BLaER1 (cell line): Measurements from ENCODE around the gene E2F4.

Experiments used
- H3K27ac ChIP-seq: shearing (Covaris generic); formaldehyde crosslinking; 2 replicates; pipeline ENCODE4 v1.8.1; 2022
- H3K27me3 ChIP-seq: shearing (Covaris generic); formaldehyde crosslinking; 2 replicates; pipeline ENCODE4 v1.8.1; 2022
- H3K36me3 ChIP-seq: shearing (Covaris generic); formaldehyde crosslinking; 2 replicates; pipeline ENCODE4 v1.8.1; 2022
- H3K4me1 ChIP-seq: shearing (Covaris generic); formaldehyde crosslinking; 2 replicates; pipeline ENCODE4 v1.8.1; 2022
- H3K4me2 ChIP-seq: shearing (Covaris generic); formaldehyde crosslinking; 2 replicates; pipeline ENCODE4 v1.8.1; 2022
- H3K4me3 ChIP-seq: shearing (Covaris generic); formaldehyde crosslinking; 2 replicates; pipeline ENCODE4 v1.8.1; 2022
- H3K9ac ChIP-seq: shearing (Covaris generic); formaldehyde crosslinking; 2 replicates; pipeline ENCODE4 v1.8.1; 2022
- H3K9me3 ChIP-seq: shearing (Covaris generic); formaldehyde crosslinking; 2 replicates; pipeline ENCODE4 v1.8.1; 2022
- H4K20me1 ChIP-seq: shearing (Covaris generic); formaldehyde crosslinking; 2 replicates; pipeline ENCODE4 v1.8.1; 2022
- Cebpa-rat ChIP-seq: shearing (Covaris generic); IDR thresholded peaks from 2 replicates; pipeline ENCODE4 v1.8.1; 2022

E2F4 gene

GRCh38 chr16:67188798-67189197 is 3.2 kb upstream of the E2F4 start:
- peaks cover 23% of the 10 kb centered on the region for H3K27me3 ChIP-seq
- H3K9ac ChIP-seq: no peak overlapping the region
- no peaks in the 10 kb centered on the region for H3K9me3 ChIP-seq
- H4K20me1 ChIP-seq: peaks cover 28% of the 10 kb centered on the region
- H3K4me3 ChIP-seq: no peak overlapping the region
- peaks cover 9% of the 10 kb centered on the region for H3K36me3 ChIP-seq
- no peak overlapping the region for H3K27ac ChIP-seq
- TF ChIP-seq Cebpa-rat: no peak
- peaks cover 54% of the 10 kb centered on the region for H3K4me1 ChIP-seq
- no peak overlapping the region for H3K4me2 ChIP-seq

DNA sequence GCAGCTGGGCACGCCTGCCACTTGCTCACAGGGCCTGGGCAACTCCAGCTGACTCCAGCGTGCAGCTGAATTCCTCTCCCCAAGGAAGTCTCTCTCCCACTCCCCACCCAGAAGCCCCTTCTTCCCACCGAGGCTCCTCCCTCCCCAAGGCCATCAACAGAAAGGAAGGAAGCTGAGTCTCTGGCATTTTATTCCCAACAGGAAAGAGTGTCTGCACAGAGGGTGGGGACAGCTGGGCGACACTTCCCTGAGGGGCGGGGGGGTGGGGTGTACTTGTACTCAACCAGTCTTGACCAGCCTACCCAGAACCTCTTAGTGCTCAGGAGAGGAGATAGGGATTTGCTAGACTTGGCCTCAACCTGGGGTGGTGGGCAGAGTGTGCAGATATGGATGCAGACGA is 1.9 kb upstream of the E2F4 start, which contains the start of gene EXOC3L1:
TSS of gene EXOC3L1 (minus strand) at position 96 of the 400 bp plus-strand sequence. CDS start 460 bp downstream, outside the sequence.
- no peak for TF ChIP-seq Cebpa-rat
- peak within 1 kb of the TSS; percentile 24; the same call in 1 of the 2 replicates for H3K4me2 ChIP-seq

DNA sequence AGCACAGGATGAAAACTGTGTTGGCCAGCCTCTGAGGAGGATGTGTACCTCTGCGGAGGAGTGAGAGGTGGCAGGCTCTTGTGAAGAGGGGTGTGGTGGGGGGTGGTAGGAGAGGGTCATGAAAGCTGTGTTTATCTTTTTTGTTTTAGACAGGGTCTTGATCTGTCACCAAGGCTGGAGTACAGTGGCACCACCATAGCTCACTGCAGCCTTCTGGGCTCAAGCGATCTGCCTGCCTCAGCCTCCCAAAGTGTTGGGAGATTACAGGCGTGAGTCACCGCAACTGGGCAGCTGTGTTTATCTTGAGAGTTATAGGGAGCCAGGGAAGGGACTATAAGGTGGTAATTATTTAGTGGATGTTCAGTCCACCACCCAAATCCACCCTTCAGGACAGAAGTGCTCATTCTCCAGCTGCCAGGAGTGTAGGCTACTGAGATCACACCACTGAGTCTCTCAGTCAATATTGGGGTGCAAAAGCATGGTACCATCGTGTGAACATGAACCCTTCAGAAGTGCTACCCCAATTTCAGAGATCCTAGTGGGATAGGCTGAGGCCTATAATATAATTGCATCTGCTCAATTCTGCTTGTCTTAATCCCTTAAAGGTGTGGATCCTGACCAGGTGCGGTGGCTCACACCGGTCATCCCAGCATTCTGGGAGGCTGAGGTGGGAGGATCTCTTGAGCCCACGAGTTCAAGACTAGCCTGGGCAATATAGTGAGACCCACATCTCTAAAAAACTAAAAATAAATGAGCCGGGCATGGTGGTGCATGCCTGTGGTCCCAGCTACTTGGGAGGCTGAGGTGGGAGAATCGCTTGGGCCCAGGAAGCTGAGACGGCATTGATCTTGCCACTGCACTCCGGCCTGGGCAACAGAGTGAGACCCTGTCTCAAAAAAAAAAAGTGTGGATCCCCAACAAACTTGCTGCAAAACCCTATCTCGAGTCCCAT is 1.2 kb upstream of the E2F4 start:
- Histone ChIP-seq H4K20me1 (peaks cover 35% of the 10 kb centered on the region), H3K4me3 (no peak overlapping the region), H3K27me3 (peaks cover 6% of the 10 kb centered on the region; the same call in 1 of the 2 replicates), H3K9me3 (no peaks in the 10 kb centered on the region), H3K9ac (no peak overlapping the region), H3K36me3 (peaks cover 28% of the 10 kb centered on the region), H3K27ac (no peak overlapping the region), H3K4me1 (peaks cover 46% of the 10 kb centered on the region), H3K4me2 (peak overlapping the region; percentile 96; the same call in 1 of the 2 replicates)
- TF ChIP-seq Cebpa-rat: no peak

More for the DNA sequence above, 1.9 kb upstream of the E2F4 start, which contains the start of gene EXOC3L1:
- Histone ChIP-seq H3K4me1 (peaks cover 51% of the 10 kb centered on the region), H3K4me3 (no peak within 1 kb of the TSS), H4K20me1 (peaks cover 32% of the 10 kb centered on the region), H3K27me3 (peaks cover 13% of the 10 kb centered on the region), H3K9me3 (no peaks in the 10 kb centered on the region), H3K9ac (no peak within 1 kb of the TSS), H3K36me3 (peaks cover 21% of the 10 kb centered on the region), H3K27ac (no peak within 1 kb of the TSS)

DNA sequence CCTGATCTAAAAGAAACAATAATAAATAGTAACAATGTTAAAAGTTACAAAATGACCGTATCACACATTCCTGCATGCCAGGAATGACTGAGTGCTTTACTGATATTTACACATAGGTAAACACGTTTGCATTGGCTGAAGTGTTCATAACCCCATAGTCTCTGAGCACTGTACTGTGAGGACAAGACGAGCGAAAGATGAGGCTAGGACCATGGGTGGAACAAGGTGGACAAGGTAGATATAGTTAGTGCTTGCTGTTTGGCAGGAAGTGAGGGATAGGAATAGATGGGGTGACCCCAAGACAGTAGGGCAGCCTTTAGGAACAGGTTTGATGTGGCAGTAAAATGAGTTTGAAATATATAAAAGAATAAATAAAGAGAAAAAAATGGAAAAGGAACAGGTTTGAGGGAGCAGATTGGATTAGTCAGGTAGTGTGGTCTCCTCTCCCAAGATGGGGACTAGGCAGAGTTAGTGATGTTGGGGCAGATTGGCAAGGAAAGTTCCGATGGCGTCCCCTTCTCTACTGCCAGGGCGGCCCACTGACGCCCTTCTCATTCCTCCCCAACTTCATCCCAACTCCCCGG is 452 bp upstream of the E2F4 start:
- Histone ChIP-seq H3K36me3 (peaks cover 36% of the 10 kb centered on the region), H3K4me3 (peak overlapping the region; percentile 100), H3K27me3 (no peaks in the 10 kb centered on the region), H3K9ac (no peak overlapping the region), H3K4me2 (peak overlapping the region; percentile 96), H3K27ac (no peak overlapping the region; the same call in 1 of the 2 replicates), H4K20me1 (peaks cover 43% of the 10 kb centered on the region), H3K9me3 (no peaks in the 10 kb centered on the region), H3K4me1 (peaks cover 45% of the 10 kb centered on the region)
- TF ChIP-seq Cebpa-rat: no peak

- Histone ChIP-seq H3K4me3 (peak overlapping the region; percentile 100), H3K9ac (peak overlapping the region; percentile 99), H3K4me2 (peak overlapping the region; percentile 96), H3K36me3 (peaks cover 50% of the 10 kb centered on the region), H3K9me3 (no peaks in the 10 kb centered on the region), H3K27me3 (no peaks in the 10 kb centered on the region), H3K27ac (peak overlapping the region; percentile 97), H4K20me1 (peaks cover 57% of the 10 kb centered on the region), H3K4me1 (peaks cover 58% of the 10 kb centered on the region)
- no peak for TF ChIP-seq Cebpa-rat
Measured at GRCh38 chr16:67192781-67193361, 916 bp downstream of the E2F4 start.

DNA sequence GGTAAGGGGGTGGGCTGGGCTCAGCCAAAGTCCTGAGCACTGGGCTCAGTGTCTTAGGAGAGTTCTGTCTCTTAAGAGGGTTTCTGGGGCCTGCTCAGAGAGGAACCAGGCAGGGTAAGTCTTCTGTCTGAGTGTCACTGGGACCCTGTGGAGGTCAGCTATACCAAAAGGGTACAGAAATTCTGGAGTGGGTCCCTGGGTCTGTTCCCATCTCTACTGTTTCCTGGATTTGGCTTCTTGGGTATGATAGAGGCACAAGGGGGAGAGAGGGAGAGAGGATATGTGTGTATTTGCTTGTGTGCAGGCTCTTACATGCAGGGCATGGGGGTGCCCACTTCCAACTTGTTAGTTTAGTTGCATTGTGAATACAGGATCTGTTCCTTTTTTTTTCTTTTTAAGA is 1.6 kb downstream of the E2F4 start:
- H4K20me1 ChIP-seq: peaks cover 63% of the 10 kb centered on the region
- H3K27me3 ChIP-seq: no peaks in the 10 kb centered on the region
- no peaks in the 10 kb centered on the region for H3K9me3 ChIP-seq
- peak overlapping the region; percentile 100 for H3K4me3 ChIP-seq
- peaks cover 54% of the 10 kb centered on the region for H3K36me3 ChIP-seq
- peak overlapping the region; percentile 97; the same call in 1 of the 2 replicates for H3K27ac ChIP-seq
- no peak for TF ChIP-seq Cebpa-rat
- peaks cover 65% of the 10 kb centered on the region for H3K4me1 ChIP-seq
- H3K4me2 ChIP-seq: peak overlapping the region; percentile 96
- peak overlapping the region; percentile 99 for H3K9ac ChIP-seq

- Histone ChIP-seq H3K27ac (no peak overlapping the region), H3K4me3 (no peak overlapping the region), H3K36me3 (peaks cover 58% of the 10 kb centered on the region), H3K9ac (no peak overlapping the region; the same call in 1 of the 2 replicates), H3K27me3 (no peaks in the 10 kb centered on the region), H4K20me1 (peaks cover 68% of the 10 kb centered on the region), H3K4me2 (peak overlapping the region; percentile 96), H3K9me3 (no peaks in the 10 kb centered on the region), H3K4me1 (peaks cover 72% of the 10 kb centered on the region)
- TF ChIP-seq Cebpa-rat: no peak
Measured at GRCh38 chr16:67194260-67194659, 2.3 kb downstream of the E2F4 start.

GRCh38 chr16:67195676-67196075 is 3.7 kb downstream of the E2F4 start:
- no peak for TF ChIP-seq Cebpa-rat
- no peak overlapping the region for H3K4me3 ChIP-seq
- H3K27me3 ChIP-seq: no peaks in the 10 kb centered on the region
- no peaks in the 10 kb centered on the region for H3K9me3 ChIP-seq
- peaks cover 58% of the 10 kb centered on the region for H3K4me1 ChIP-seq
- H3K27ac ChIP-seq: no peak overlapping the region
- H3K4me2 ChIP-seq: no peak overlapping the region
- no peak overlapping the region for H3K9ac ChIP-seq
- peaks cover 68% of the 10 kb centered on the region for H4K20me1 ChIP-seq
- peaks cover 65% of the 10 kb centered on the region for H3K36me3 ChIP-seq

GRCh38 chr16:67196881-67197280 is 4.9 kb downstream of the E2F4 start:
- no peak for TF ChIP-seq Cebpa-rat
- H3K36me3 ChIP-seq: peaks cover 77% of the 10 kb centered on the region
- H3K9me3 ChIP-seq: no peaks in the 10 kb centered on the region
- peaks cover 46% of the 10 kb centered on the region for H3K4me1 ChIP-seq
- peak overlapping the region; percentile 43; the same call in 1 of the 2 replicates for H3K9ac ChIP-seq
- no peaks in the 10 kb centered on the region for H3K27me3 ChIP-seq
- H3K4me2 ChIP-seq: no peak overlapping the region
- 0 out of 2 replicates have a peak overlapping the region, but pooled peaks have one; percentile 39 for H3K27ac ChIP-seq
- peaks cover 68% of the 10 kb centered on the region for H4K20me1 ChIP-seq
- H3K4me3 ChIP-seq: no peak overlapping the region
